ENCODE measurements around the gene NUDT1.

DNA sequence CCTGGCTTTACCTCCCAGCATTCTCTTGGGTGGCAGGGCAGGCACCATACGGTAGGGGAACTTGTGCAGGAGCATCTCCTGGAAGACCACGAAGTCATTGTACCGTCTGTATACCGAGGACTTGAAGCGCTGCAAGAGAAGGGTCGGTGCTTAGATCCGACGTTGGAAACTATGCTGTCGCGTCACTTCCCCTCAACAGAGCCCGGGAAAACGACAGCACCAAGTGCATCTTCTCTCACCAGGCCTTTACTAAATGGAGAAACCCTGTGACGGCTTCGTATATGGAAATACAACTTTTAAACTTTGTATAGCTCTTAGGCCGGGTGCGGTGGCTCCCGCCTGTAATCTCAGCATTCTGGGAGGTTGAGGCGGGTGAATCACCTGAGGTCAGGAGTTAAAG lies 33.1 kb downstream of the NUDT1 start:
- TF ChIP-seq, protein P1, sequence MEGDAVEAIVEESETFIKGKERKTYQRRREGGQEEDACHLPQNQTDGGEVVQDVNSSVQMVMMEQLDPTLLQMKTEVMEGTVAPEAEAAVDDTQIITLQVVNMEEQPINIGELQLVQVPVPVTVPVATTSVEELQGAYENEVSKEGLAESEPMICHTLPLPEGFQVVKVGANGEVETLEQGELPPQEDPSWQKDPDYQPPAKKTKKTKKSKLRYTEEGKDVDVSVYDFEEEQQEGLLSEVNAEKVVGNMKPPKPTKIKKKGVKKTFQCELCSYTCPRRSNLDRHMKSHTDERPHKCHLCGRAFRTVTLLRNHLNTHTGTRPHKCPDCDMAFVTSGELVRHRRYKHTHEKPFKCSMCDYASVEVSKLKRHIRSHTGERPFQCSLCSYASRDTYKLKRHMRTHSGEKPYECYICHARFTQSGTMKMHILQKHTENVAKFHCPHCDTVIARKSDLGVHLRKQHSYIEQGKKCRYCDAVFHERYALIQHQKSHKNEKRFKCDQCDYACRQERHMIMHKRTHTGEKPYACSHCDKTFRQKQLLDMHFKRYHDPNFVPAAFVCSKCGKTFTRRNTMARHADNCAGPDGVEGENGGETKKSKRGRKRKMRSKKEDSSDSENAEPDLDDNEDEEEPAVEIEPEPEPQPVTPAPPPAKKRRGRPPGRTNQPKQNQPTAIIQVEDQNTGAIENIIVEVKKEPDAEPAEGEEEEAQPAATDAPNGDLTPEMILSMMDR (conservative IDR thresholded peaks at IDR 0.05 in 1 of 2, IDR thresholded peaks at IDR 0.05 in 1 of 2; ENCODE audit: extremely low read depth in 1 of 2, insufficient read depth in 1 of 2, low read depth in 1 of 2, low read length in 2 of 2) = no peak
- TF ChIP-seq EZH2 (IDR thresholded peaks at IDR 0.05; ENCODE audit: borderline replicate concordance, low read length) = no peak

Data from mammary epithelial cell (primary cell).